Suprapubic skin (tissue), 4 donors: ENCODE data around the gene IL9.

Source experiments
- CTCF ChIP-seq, 2 donors: fragments of 200-600 bp in 1 of 2; fragments of 450-650 bp in 1 of 2; sonication (generic) in 1 of 2; IDR thresholded peaks; one replicate each; pipeline ENCODE4 v1.5.1; 2016 to 2019; ENCODE audit warnings: antibody characterized with exemption in 2 of 2, mild to moderate bottlenecking in 1 of 2, moderate library complexity in 1 of 2
- POLR2A ChIP-seq, 2 donors: fragments of 450-650 bp; IDR thresholded peaks; one replicate each; pipeline ENCODE4 v1.6.1; 2017; ENCODE audit warnings: antibody characterized with exemption in 2 of 2, mild to moderate bottlenecking in 2 of 2, moderate library complexity in 2 of 2
- POLR2AphosphoS5 ChIP-seq, 3 donors: sonication (generic); formaldehyde crosslinking; IDR thresholded peaks; one replicate each; pipeline ENCODE4 v1.6.1; 2017; ENCODE audit warnings: antibody characterized with exemption in 3 of 3

GRCh38 chr5:135861641-135862040 is 34.0 kb downstream of the IL9 start:
- TF ChIP-seq CTCF (IDR thresholded peaks at IDR 0.05) (no peak), POLR2A (IDR thresholded peaks at IDR 0.05) (no peak), POLR2AphosphoS5 (IDR thresholded peaks at IDR 0.05) (no peak)
